Tongue (tissue), 2 donors: ENCODE results near the gene NPIPA5. TPM values are rescaled to one million over a fixed set of nuclear protein-coding genes. Genes with fewer than 3 reads are reported as not detected.
"Not testable (repeated sequence)": the region's sequence is repeated elsewhere in the genome, so short reads cannot be mapped to it uniquely, and the experiment has no call there.

Experiments used
- DNase-seq: peaks from one replicate; pipeline ENCODE4 v3.0.0-alpha.2; 2015
- total RNA-seq: library from RNA; depleted of rRNA; stranded (reverse); fragments of >200 nt; gene quantifications from one replicate; pipeline ENCODE4 v1.2.3, GENCODE V29; 2014

The NPIPA5 gene
- total RNA-seq, 1 donor from 2014 or later: not detected

DNA sequence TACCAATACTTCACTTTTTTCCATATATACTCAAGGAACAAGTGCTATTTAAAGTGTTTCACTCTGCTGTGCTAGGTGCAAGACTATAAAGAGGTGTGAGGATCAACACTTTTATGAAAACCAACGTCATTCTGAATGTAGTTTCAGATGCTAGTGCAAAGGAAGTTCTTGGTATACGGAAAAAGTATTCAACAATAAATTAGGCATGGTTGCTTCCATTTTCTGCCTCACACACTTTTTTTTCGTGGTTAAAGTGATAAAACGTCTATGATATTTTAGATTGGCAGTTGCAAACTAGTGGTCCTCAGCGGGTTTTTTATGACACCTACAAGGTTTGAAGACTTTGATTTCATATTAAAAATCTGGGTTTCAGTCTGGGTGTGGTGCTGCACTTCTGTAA is 11.8 kb upstream of the NPIPA5 start:
- not testable (repeated sequence) for DNase-seq

- DNase-seq: not testable (repeated sequence)
These were observed 10.0 kb upstream of the NPIPA5 start for GRCh38 chr16:15388060-15388459.

DNA sequence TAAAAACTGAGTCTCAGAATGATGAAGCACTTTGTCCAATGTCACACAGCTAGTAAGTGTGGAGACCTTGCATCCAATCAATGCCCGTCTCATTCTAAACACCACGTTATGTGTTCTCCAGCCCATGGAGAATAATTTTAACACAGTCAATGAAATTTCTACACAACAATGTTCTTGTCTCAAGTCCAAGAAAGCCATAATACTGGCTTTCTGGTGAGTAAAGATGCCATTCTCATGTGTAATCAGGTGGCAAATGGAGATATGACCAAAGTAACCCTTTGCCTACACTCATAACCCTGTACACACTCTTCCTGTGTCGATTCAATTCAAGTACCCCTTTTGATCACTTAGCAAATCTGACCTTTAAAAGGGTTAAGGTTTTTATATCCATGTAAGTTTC is 4.7 kb upstream of the NPIPA5 start:
- not testable (repeated sequence) for DNase-seq

- DNase-seq: not testable (repeated sequence)
These were observed 20.6 kb downstream of the NPIPA5 start for GRCh38 chr16:15357495-15357894.

DNA sequence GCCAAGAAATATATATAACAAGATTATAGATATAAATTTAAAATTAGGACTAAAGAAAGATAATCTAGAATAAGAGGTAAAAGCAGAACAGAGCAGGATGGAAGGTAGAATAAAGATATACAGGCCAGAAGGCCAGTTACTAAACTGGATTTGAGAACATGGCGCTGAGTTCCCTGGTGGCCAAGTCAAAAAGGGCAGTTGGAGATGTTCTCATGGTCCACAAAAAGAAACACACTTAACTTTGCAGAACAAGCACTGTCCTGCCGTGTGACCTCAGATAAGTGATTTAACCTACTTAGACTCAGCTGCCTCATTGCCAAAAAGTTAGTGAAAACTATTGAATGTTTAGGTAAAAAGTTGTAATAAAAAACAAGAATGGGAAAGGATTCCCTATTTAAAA is 23.2 kb downstream of the NPIPA5 start:
- DNase-seq: not testable (repeated sequence)

DNA sequence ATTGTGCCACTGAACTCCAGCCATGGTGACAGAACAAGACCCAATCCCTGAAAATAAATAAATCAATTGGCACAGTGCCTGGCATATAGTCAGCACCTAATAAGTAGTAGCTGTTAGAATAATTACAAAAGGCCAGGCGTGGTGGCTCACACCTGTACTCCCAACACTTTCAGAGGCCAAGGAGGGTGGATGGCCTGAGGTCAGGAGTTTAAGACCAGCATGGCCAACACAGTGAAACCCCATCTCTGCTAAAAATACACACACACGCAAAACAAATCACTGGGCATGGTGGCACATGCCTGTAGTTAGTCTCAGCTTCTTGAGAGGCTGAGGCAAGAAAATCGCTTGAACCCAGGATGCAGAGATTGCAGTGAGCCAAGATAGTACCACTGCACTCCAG is 25.2 kb downstream of the NPIPA5 start:
- DNase-seq: not testable (repeated sequence)

DNA sequence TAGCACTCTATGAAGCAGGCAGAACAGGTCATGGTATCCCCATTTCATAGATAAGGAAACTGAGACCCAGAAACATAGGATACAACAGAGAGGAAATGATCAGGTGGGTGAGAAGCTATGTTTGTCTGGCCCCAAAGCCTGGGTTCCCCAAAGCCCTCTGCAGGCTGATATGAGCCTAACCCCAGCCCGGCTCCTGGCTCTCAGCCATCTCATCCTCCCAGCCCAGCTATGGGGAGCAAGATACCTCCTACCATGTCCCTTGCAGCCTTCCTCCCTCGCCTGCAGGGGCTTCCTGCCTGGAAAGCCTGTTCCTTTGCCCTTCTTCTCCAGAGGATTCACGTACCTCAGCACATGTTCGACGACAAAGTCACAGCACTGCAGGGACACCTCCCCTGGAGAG is 26.3 kb downstream of the NPIPA5 start:
- DNase-seq: not testable (repeated sequence)

GRCh38 chr16:15351251-15351650 is 26.8 kb downstream of the NPIPA5 start:
- DNase-seq: not testable (repeated sequence)

- DNase-seq: not testable (repeated sequence)
These were observed 29.4 kb downstream of the NPIPA5 start for GRCh38 chr16:15348721-15349120.

- DNase-seq: not testable (repeated sequence)
These were observed 35.8 kb downstream of the NPIPA5 start for GRCh38 chr16:15342337-15342736.

DNA sequence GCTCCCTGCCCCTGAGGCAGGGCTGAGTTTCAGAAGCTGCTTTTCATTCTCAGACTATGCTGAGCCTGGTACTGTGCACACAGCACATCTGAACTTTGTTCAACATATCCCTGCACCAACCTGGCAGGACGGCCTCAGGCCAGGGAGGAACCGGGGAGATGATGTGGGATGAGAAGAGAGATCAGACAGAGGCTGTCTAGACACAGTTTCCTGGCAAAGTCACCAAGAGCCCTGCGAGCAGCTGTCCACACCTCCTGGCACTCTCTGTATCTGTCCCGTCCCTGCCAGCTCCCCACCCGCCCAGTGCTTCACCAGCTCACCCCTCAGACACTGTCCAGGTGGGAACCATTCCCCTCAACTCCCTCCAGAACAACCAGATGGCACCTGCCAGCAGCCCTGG is 39.1 kb downstream of the NPIPA5 start:
- DNase-seq: not testable (repeated sequence)

- DNase-seq: not testable (repeated sequence)
These were observed 40.0 kb downstream of the NPIPA5 start for GRCh38 chr16:15337974-15338605.

- not testable (repeated sequence) for DNase-seq
These were observed 42.5 kb downstream of the NPIPA5 start for GRCh38 chr16:15335609-15336008.

DNA sequence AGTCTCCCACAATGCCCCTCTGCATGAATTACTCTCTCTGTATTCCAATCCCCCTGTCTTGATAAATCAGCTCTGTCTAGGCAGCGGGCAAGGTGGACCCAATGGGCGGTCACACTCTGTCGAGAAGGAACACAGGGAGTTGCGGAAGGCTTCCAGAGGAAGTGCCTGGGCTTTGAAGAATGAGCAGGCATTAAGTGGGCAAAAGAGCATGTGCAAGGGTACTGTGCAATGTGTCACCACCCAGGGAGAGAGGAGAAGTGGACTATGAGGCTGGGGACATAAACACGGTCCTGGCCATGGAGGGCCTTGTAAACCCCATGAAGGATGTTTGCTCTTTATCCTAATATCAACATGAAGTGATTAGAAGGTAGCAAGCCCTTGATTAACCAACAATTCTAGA is 44.1 kb downstream of the NPIPA5 start:
- DNase-seq: not testable (repeated sequence)

DNA sequence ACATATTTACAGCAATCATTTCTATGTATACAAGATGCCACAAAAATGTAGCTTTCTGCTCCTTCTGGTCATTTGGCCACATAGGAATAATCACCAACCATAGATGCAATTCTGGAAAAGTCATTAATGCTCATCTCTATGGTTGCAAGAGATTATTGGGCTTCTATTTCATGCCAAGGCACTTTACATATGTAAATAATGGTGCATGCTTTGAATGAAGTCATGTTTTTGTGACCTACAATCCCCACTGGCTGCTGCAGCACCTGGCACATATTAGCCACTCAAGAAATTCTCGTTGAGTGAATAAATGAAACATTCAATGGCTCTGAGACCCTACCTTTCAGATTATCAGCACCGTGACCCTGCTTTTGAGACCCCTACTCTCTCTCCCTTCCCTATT is 47.1 kb downstream of the NPIPA5 start:
- not testable (repeated sequence) for DNase-seq

- not testable (repeated sequence) for DNase-seq
These were observed 53.1 kb downstream of the NPIPA5 start for GRCh38 chr16:15324954-15325353.

- not testable (repeated sequence) for DNase-seq
These were observed 54.7 kb downstream of the NPIPA5 start for GRCh38 chr16:15323373-15323772.

- not testable (repeated sequence) for DNase-seq
These were observed 56.9 kb downstream of the NPIPA5 start for GRCh38 chr16:15321221-15321620.

GRCh38 chr16:15314562-15314961 is 63.5 kb downstream of the NPIPA5 start:
- DNase-seq: not testable (repeated sequence)

Other genes with a start within 250 kb of the NPIPA5 start
- gene MPV17L, start 17.5 kb upstream of the NPIPA5 start, total RNA-seq: 14.8 TPM
- gene BMERB1, start 56.3 kb upstream of the NPIPA5 start, total RNA-seq: 31.4 TPM